AG04450 (cell line): ENCODE data around the gene NUP214. TPM values are rescaled to one million over a fixed set of nuclear protein-coding genes. Genes with fewer than 3 reads are reported as not detected.

ENCODE experiments used
- CTCF ChIA-PET: fragments of 300-600, 350-600 bp; formaldehyde crosslinking; extraction: SDS; loops from one replicate; lab custom pipeline; 2022; ENCODE audit warnings: antibody characterized with exemption, inconsistent platforms; lab: Charles Lee
- POLR2A ChIA-PET: fragments of 350-600 bp; formaldehyde crosslinking; extraction: SDS; loops from one replicate; lab custom pipeline; 2021; ENCODE audit warnings: antibody characterized with exemption, inconsistent platforms; lab: Yijun Ruan, JAX
- DNase-seq: peaks from one replicate; pipeline ENCODE4 v3.0.0-alpha.2; 2011; ENCODE audit warnings: low read depth, low spot score
- H3K27ac ChIP-seq: one replicate; pipeline ENCODE4 v1.5.1; 2012; ENCODE audit warnings: low read depth, low read length, control low read depth
- H3K27me3 ChIP-seq: one replicate; pipeline ENCODE4 v1.6.0; 2012; ENCODE audit warnings: low read length; ENCODE audit not compliant: control insufficient read depth, insufficient read depth
- H3K4me3 ChIP-seq: 2 replicates; pipeline ENCODE4 v1.5.1; 2011; ENCODE audit warnings: mild to moderate bottlenecking, low read depth, low read length, control low read depth
- H3K9me3 ChIP-seq: 2 replicates; pipeline ENCODE4 v1.5.1; 2012; ENCODE audit warnings: low read length; ENCODE audit not compliant: control insufficient read depth, insufficient read depth
- CTCF ChIP-seq: IDR thresholded peaks from 2 replicates; pipeline ENCODE4 v1.5.1; 2011; ENCODE audit warnings: low read depth, low read length, control low read depth, inconsistent platforms
- polyA plus RNA-seq: library from polyadenylated mRNA; depleted of rRNA; stranded (reverse); fragments of >200 nt; gene quantifications from 2 replicates; pipeline ENCODE4 v1.2.3, GENCODE V29; 2011

NUP214 gene
- polyA plus RNA-seq, 1 experiment = 7.9 TPM

DNA sequence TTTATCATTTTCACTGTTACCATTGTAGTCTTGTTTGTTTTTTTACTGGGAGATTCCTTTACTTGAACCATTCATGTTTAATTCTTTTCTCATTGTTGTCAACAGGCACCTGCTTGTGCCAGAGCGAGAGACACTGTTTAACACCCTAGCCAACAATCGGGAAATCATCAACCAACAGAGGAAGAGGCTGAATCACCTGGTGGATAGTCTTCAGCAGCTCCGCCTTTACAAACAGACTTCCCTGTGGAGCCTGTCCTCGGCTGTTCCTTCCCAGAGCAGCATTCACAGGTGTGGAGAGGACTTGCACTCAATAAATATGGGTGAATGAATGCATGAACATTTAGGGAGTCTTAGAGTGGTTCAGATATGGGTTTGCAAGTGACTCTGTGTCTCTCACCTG, 37.5 kb downstream of the NUP214 start:
- Histone ChIP-seq H3K4me3 (no peak overlapping the region), H3K9me3 (no peaks in the 10 kb centered on the region), H3K27me3 (no peaks in the 10 kb centered on the region), H3K27ac (no peak overlapping the region)
- CTCF ChIA-PET = interaction anchor here (0.6 kb wide), 1 partner anchor 173 kb away, joined by 8 read pairs; no protein-coding TSS in a partner anchor
- TF ChIP-seq CTCF = no peak
- POLR2A ChIA-PET = no interaction called here
- DNase-seq = no peak

DNA sequence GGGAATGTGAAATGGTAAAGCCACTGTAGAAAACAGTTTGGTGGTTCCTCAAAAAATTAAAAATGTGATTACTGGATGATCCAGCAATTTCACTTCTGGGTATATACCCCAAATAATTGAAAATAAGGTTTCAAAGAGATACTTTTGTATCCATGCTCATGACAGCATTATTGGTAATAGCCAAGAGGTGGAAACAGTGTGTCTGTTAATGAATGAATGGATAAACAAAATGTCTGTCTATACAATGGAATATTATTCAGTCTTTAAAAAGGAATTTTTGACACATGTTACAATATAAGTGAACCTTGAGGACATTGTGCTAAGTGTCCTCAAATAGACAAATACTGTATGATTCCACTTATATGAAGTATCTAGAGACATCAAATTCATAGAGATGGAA, 40.1 kb downstream of the NUP214 start:
- Histone ChIP-seq H3K27me3 (no peaks in the 10 kb centered on the region), H3K9me3 (no peaks in the 10 kb centered on the region), H3K27ac (no peak overlapping the region), H3K4me3 (no peak overlapping the region)
- no peak for TF ChIP-seq CTCF
- DNase-seq = no peak
- CTCF ChIA-PET = interaction anchor here (2.9 kb wide), 1 partner anchor 171 kb away, joined by 13 read pairs; no protein-coding TSS in a partner anchor
- POLR2A ChIA-PET = no interaction called here

GRCh38 chr9:131167146-131167692, 41.8 kb downstream of the NUP214 start:
- no peak for DNase-seq
- no peak for TF ChIP-seq CTCF
- ChIA-PET CTCF (interaction anchor here (1.0 to 2.9 kb wide), 2 partner anchors 11 to 169 kb away, joined by 4 to 13 read pairs; no protein-coding TSS in a partner anchor), POLR2A (interaction anchor here (0.6 kb wide), 1 partner anchor 42 kb away, joined by 3 read pairs; the partner anchor contains the start of gene NUP214)
- no peaks in the 10 kb centered on the region for H3K27me3 ChIP-seq
- no peak overlapping the region for H3K27ac ChIP-seq
- H3K4me3 ChIP-seq = no peak overlapping the region
- H3K9me3 ChIP-seq = no peaks in the 10 kb centered on the region

DNA sequence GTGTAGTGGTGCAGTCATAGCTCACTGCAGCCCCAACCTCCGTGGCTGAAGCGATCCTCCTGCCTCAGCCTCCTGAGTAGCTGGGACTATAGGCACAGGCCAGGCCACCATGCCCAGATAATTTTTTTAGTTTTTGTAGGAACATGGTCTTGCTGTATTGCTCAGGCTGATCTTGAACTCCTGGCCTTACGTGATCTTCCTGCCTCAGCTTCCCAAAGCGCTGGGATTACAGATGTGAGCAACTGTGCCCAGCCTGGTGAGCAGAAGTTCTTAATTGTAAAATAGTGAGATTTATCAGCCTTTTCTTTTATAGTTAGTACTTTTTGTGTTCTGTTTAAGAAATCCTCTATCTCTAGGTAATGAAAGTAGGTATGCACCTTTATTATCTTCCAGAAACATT, 42.5 kb downstream of the NUP214 start:
- DNase-seq = no peak
- Histone ChIP-seq H3K9me3 (no peaks in the 10 kb centered on the region), H3K27me3 (no peaks in the 10 kb centered on the region), H3K4me3 (no peak overlapping the region), H3K27ac (no peak overlapping the region)
- CTCF ChIA-PET = interaction anchor here (0.9 kb wide), 2 partner anchors 10 to 169 kb away, joined by 4 to 5 read pairs; no protein-coding TSS in a partner anchor
- POLR2A ChIA-PET = no interaction called here
- TF ChIP-seq CTCF = no peak

GRCh38 chr9:131169563-131170240, 44.3 kb downstream of the NUP214 start:
- no peak overlapping the region for H3K4me3 ChIP-seq
- ChIA-PET CTCF (no interaction called here), POLR2A (no interaction called here)
- no peaks in the 10 kb centered on the region for H3K9me3 ChIP-seq
- no peaks in the 10 kb centered on the region for H3K27me3 ChIP-seq
- no peak for DNase-seq
- TF ChIP-seq CTCF = no peak
- no peak overlapping the region for H3K27ac ChIP-seq
